H1 (cell line): ENCODE results near the gene CHRD. TPM values are rescaled to one million over a fixed set of nuclear protein-coding genes. Genes with fewer than 3 reads are reported as not detected.

Experiments used
- CTCF ChIA-PET: fragments of 300-600 bp; sonication (Branson Sonifier 250); formaldehyde crosslinking; loops from one replicate; lab custom pipeline; 2021; ENCODE audit not compliant: partially characterized antibody; lab: Charles Lee
- POLR2A ChIA-PET: fragments of 300-600 bp; sonication (Branson Sonifier 250); formaldehyde crosslinking; loops from one replicate; lab custom pipeline; 2021; ENCODE audit warnings: inconsistent platforms; ENCODE audit not compliant: partially characterized antibody; lab: Charles Lee
- DNase-seq, 2 experiments: peaks; one replicate each; pipeline versions ENCODE4 v3.0.0 to v3.0.0-alpha.2; 2010 to 2022; ENCODE audit warnings: low spot score in 2 of 2, low read depth in 1 of 2, mixed read lengths in 1 of 2
- FAIRE-seq: peaks from 2 replicates; lab custom pipeline; 2011; peaks lifted over from hg19 to GRCh38; lab: Jason Lieb, UNC
- H2AFZ ChIP-seq: 2 replicates; pipeline ENCODE4 v1.8.1; 2012; ENCODE audit warnings: low read length, inconsistent platforms
- H2AK5ac ChIP-seq: 2 replicates; pipeline ENCODE4 v1.6.1; 2013; ENCODE audit warnings: low read depth, low read length
- H2BK120ac ChIP-seq: replicated peaks from 2 replicates; pipeline ENCODE3; 2013; ENCODE audit warnings: low read depth, low read length, inconsistent platforms
- H2BK12ac ChIP-seq: 2 replicates; pipeline ENCODE4 v1.6.1; 2013; ENCODE audit warnings: low read depth, low read length
- H2BK15ac ChIP-seq: 2 replicates; pipeline ENCODE4 v1.6.1; 2013; ENCODE audit warnings: low read length
- H2BK20ac ChIP-seq: 2 replicates; pipeline ENCODE4 v1.6.1; 2013; ENCODE audit warnings: low read length
- H2BK5ac ChIP-seq: 2 replicates; pipeline ENCODE4 v1.6.1; 2013; ENCODE audit warnings: low read depth, low read length
- H3K14ac ChIP-seq: 2 replicates; pipeline ENCODE4 v1.6.1; 2013; ENCODE audit warnings: inconsistent platforms; ENCODE audit not compliant: insufficient read length
- H3K18ac ChIP-seq: 2 replicates; pipeline ENCODE4 v1.6.1; 2013; ENCODE audit warnings: low read length; ENCODE audit errors: extremely low read depth
- H3K23ac ChIP-seq: 2 replicates; pipeline ENCODE4 v1.6.1; 2013; ENCODE audit warnings: inconsistent platforms; ENCODE audit not compliant: insufficient read length
- H3K23me2 ChIP-seq: 2 replicates; pipeline ENCODE4 v1.6.1; 2013; ENCODE audit warnings: low read depth, low read length
- H3K27ac ChIP-seq: 2 replicates; pipeline ENCODE4 v1.6.1; 2011; ENCODE audit warnings: low read depth, low read length, inconsistent platforms
- H3K27me3 ChIP-seq, 4 experiments: replicated peaks in 1 of 4; 1 replicate in 1 of 4; 2 replicates in 3 of 4; pipeline versions ENCODE4 v1.6.1 to v1.8.1; 2011 to 2013; ENCODE audit warnings: low read length in 3 of 4, mild to moderate bottlenecking in 3 of 4, inconsistent platforms in 2 of 4, mixed read lengths in 2 of 4, moderate library complexity in 1 of 4; ENCODE audit not compliant: control insufficient read depth in 3 of 4, insufficient read depth in 3 of 4; ENCODE audit errors: extremely low read depth in 1 of 4
- H3K36me3 ChIP-seq, 4 experiments: 2 replicates each; pipeline versions ENCODE4 v1.6.1 to v1.8.1; 2011 to 2013; ENCODE audit warnings: mild to moderate bottlenecking in 4 of 4, low read length in 3 of 4, moderate library complexity in 2 of 4, control low read depth in 1 of 4, inconsistent platforms in 1 of 4; ENCODE audit not compliant: insufficient read depth in 4 of 4, control insufficient read depth in 2 of 4
- H3K4ac ChIP-seq: replicated peaks from 2 replicates; pipeline ENCODE3; 2013; ENCODE audit warnings: low read length, low read depth, mixed read lengths, inconsistent platforms; ENCODE audit not compliant: insufficient read length
- H3K4me1 ChIP-seq, 4 experiments: replicated peaks in 1 of 4; 1 replicate in 1 of 4; 2 replicates in 3 of 4; pipeline versions ENCODE4 v1.6.1 to v1.8.1; 2011 to 2013; ENCODE audit warnings: low read length in 3 of 4, inconsistent platforms in 2 of 4, mixed read lengths in 1 of 4; ENCODE audit not compliant: insufficient read depth in 4 of 4, control insufficient read depth in 3 of 4
- H3K4me2 ChIP-seq, 2 experiments: 2 replicates each; pipeline versions ENCODE4 v1.6.1 to v1.8.1; 2011 to 2013; ENCODE audit warnings: low read depth in 2 of 2, low read length in 2 of 2, control low read depth in 1 of 2, inconsistent platforms in 1 of 2, mild to moderate bottlenecking in 1 of 2; ENCODE audit not compliant: insufficient read depth in 1 of 2
- H3K4me3 ChIP-seq, 4 experiments: fragments of 200-600, 300-600 bp in 1 of 4; sonication (generic), shearing (Covaris generic), sonication (Bioruptor Twin) in 1 of 4; 2 replicates each; pipeline versions ENCODE4 v1.5.1 to v1.8.1; 2011 to 2016; ENCODE audit warnings: low read length in 4 of 4, low read depth in 3 of 4, control low read depth in 2 of 4, inconsistent platforms in 2 of 4, mild to moderate bottlenecking in 2 of 4, mixed read lengths in 1 of 4, moderate library complexity in 1 of 4; ENCODE audit not compliant: insufficient read depth in 2 of 4; ENCODE audit errors: extremely low read depth in 1 of 4
- H3K56ac ChIP-seq: replicated peaks from 2 replicates; pipeline ENCODE3; 2013; ENCODE audit warnings: low read depth, mild to moderate bottlenecking, mixed read lengths, low read length, inconsistent platforms; ENCODE audit not compliant: insufficient read length
- H3K79me1 ChIP-seq: 2 replicates; pipeline ENCODE4 v1.6.1; 2013; ENCODE audit warnings: low read depth, low read length, control low read depth
- H3K79me2 ChIP-seq, 2 experiments: 2 replicates each; pipeline versions ENCODE4 v1.6.1 to v1.8.1; 2012 to 2013; ENCODE audit warnings: low read length in 2 of 2, mild to moderate bottlenecking in 2 of 2, inconsistent platforms in 1 of 2; ENCODE audit not compliant: insufficient read depth in 2 of 2, control insufficient read depth in 1 of 2
- H3K9ac ChIP-seq, 4 experiments: replicated peaks in 1 of 4; 1 replicate in 1 of 4; 2 replicates in 3 of 4; pipeline versions ENCODE4 v1.6.1 to v1.8.1; 2011 to 2013; ENCODE audit warnings: low read depth in 3 of 4, low read length in 3 of 4, control low read depth in 2 of 4, mild to moderate bottlenecking in 2 of 4, moderate library complexity in 2 of 4, inconsistent platforms in 1 of 4; ENCODE audit errors: extremely low read depth in 1 of 4
- H3K9me3 ChIP-seq, 2 experiments: 2 replicates each; pipeline versions ENCODE4 v1.6.1 to v1.8.1; 2012 to 2013; ENCODE audit warnings: mild to moderate bottlenecking in 2 of 2, moderate library complexity in 2 of 2, control low read depth in 1 of 2, inconsistent platforms in 1 of 2, low read depth in 1 of 2, low read length in 1 of 2, mixed read lengths in 1 of 2; ENCODE audit not compliant: insufficient read depth in 2 of 2
- H4K20me1 ChIP-seq, 2 experiments: replicated peaks in 1 of 2; 2 replicates each; pipeline versions ENCODE3 to v1.8.1; 2011 to 2013; ENCODE audit warnings: inconsistent platforms in 2 of 2, low read length in 2 of 2, mild to moderate bottlenecking in 1 of 2; ENCODE audit not compliant: insufficient read depth in 2 of 2, control insufficient read depth in 1 of 2
- H4K5ac ChIP-seq: 2 replicates; pipeline ENCODE4 v1.6.1; 2013; ENCODE audit warnings: low read length, low read depth, mixed read lengths, inconsistent platforms; ENCODE audit not compliant: insufficient read length
- H4K8ac ChIP-seq: 2 replicates; pipeline ENCODE4 v1.8.0; 2013; ENCODE audit warnings: mild to moderate bottlenecking, moderate library complexity, low read length, inconsistent platforms; ENCODE audit not compliant: insufficient read depth; ENCODE audit errors: extremely low read depth
- H4K91ac ChIP-seq: replicated peaks from 2 replicates; pipeline ENCODE3; 2013; ENCODE audit warnings: low read length, mixed read lengths, inconsistent platforms; ENCODE audit not compliant: insufficient read length
- SP4 ChIP-seq: IDR thresholded peaks from 2 replicates; pipeline ENCODE4 v1.6.1; 2012; ENCODE audit warnings: low read length, inconsistent platforms
- TEAD4 ChIP-seq: IDR thresholded peaks from 2 replicates; pipeline ENCODE4 v1.6.1; 2012; ENCODE audit warnings: low read depth, low read length, inconsistent platforms, mixed read lengths
- WGBS, 2 experiments: shearing (Covaris generic) in 1 of 2; methylation state at CpG; one replicate each; pipeline versions ENCODE4 v1.1.6 to v1.1.7; 2013 to 2015; ENCODE audit warnings: low lambda C conversion rate in 2 of 2, mixed read lengths in 2 of 2, inconsistent platforms in 1 of 2, low coverage in 1 of 2, missing lambda C conversion rate in 1 of 2; ENCODE audit not compliant: insufficient replicate concordance in 2 of 2, insufficient coverage in 1 of 2, insufficient read length in 1 of 2; ENCODE audit errors: extremely low coverage in 1 of 2, missing lambda C conversion rate in 1 of 2; 5-methylcytosine and 5-hydroxymethylcytosine counted together
- polyA plus RNA-seq, 7 experiments: library from polyadenylated mRNA; depleted of rRNA in 3 of 7; stranded (reverse) in 5 of 7; unstranded in 2 of 7; fragments of >200 nt in 5 of 7; fragments of 200-250 nt in 2 of 7; gene quantifications; 1 replicate in 5 of 7; 2 replicates in 1 of 7; 4 replicates in 1 of 7; pipeline versions ENCODE4 v1.2.1 to v1.2.3, GENCODE V29; 2011 to 2013; ENCODE audit warnings: missing spikeins in 2 of 7, mixed read lengths in 2 of 7
- total RNA-seq: library from RNA; stranded (reverse); fragmentation: NEBNext Ultra II Directional; extraction: Animal tissue kit (Norgen Biotek cat#: 25700); gene quantifications from 2 replicates; pipeline ENCODE4 v1.2.1, GENCODE V29; 2021
- TF ChIP-seq, protein P1 (sequence below): IDR thresholded peaks from 2 replicates; pipeline ENCODE4 v1.6.1; 2012; ENCODE audit warnings: low read length, inconsistent platforms

The CHRD gene
- total and polyA plus RNA-seq, 2 of the 8 experiments (the other 6 are each of a cell fraction or from before 2014, with no cell fraction given): 0.62 to 0.86 TPM

DNA sequence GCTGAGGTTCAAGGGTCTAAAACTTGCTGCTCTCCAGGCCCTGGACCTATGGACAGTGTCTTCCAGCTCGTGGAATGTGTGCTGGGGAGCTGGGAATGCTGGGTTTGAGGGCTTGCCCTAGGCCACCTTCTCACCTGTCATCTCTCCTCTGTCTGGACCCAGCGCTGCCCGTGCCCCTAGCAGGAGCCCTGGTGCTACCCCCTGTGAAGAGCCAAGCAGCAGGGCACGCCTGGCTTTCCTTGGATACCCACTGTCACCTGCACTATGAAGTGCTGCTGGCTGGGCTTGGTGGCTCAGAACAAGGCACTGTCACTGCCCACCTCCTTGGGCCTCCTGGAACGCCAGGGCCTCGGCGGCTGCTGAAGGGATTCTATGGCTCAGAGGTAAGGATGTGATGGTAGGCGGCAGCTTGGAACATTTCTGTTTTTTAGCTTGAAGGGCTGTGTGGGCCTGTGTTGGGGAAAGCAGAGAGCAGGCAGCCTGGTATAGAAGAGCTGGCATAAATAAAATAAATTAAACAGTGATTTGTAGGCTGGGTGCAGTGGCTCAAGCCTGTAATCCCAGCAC, 5.1 kb downstream of the CHRD start:
- ChIA-PET POLR2A (interaction anchor here (0.9 to 1.0 kb wide), 2 partner anchors 10 to 40 kb away, joined by 3 read pairs; no protein-coding TSS in a partner anchor), CTCF (interaction anchor here (0.5 to 8.3 kb wide), 17 partner anchors 8 to 229 kb away, joined by 3 to 78 read pairs (median 5); partner anchors contain the start of gene EPHB3)
- Histone ChIP-seq H2BK5ac (no peak overlapping the region), H3K4ac (no peak overlapping the region), H3K27ac (no peak overlapping the region), H3K9ac (no peak overlapping the region), H2BK20ac (no peak overlapping the region), H3K56ac (no peak overlapping the region), H3K9me3 (no peaks in the 10 kb centered on the region), H3K4me2 (no peak overlapping the region), H3K4me3 (no peak overlapping the region), H4K5ac (no peak overlapping the region), H2BK15ac (no peak overlapping the region), H4K91ac (peak overlapping the region; percentile 27), H2BK12ac (no peak overlapping the region), H2AK5ac (no peak overlapping the region), H3K18ac (no peak overlapping the region), H4K20me1 (peaks cover 2 to 9% of the 10 kb centered on the region in 2 experiments), H2AFZ (no peak overlapping the region), H3K14ac (no peak overlapping the region), H3K79me2 (no peaks in the 10 kb centered on the region), H3K23me2 (peaks cover 12% of the 10 kb centered on the region; the same call in 1 of the 2 replicates), H3K4me1 (peaks cover 0 to 11% (median 9%) of the 10 kb centered on the region in 4 experiments; a peak in 6 of 7 replicates), H4K8ac (0 out of 2 replicates have a peak overlapping the region, but pooled peaks have one; percentile 25), H3K36me3 (no peaks in the 10 kb centered on the region), H3K27me3 (peaks cover 26 to 35% (median 31%) of the 10 kb centered on the region in 4 experiments), H3K79me1 (no peaks in the 10 kb centered on the region), H3K23ac (no peak overlapping the region), H2BK120ac (no peak overlapping the region)
- FAIRE-seq (no peak), DNase-seq (no peak)
- 91% methylated on average over 8 of the region's 8 CpGs; no CpG with 5 or more reads in 1 of the 2 experiments for WGBS, 2 experiments
- TF ChIP-seq TEAD4 (no peak), SP4 (no peak)
- TF ChIP-seq, protein P1, sequence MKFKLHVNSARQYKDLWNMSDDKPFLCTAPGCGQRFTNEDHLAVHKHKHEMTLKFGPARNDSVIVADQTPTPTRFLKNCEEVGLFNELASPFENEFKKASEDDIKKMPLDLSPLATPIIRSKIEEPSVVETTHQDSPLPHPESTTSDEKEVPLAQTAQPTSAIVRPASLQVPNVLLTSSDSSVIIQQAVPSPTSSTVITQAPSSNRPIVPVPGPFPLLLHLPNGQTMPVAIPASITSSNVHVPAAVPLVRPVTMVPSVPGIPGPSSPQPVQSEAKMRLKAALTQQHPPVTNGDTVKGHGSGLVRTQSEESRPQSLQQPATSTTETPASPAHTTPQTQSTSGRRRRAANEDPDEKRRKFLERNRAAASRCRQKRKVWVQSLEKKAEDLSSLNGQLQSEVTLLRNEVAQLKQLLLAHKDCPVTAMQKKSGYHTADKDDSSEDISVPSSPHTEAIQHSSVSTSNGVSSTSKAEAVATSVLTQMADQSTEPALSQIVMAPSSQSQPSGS: no peak
